GM18507 (cell line): Measurements from ENCODE around the gene RNF220.
"Not testable (repeated sequence)": the region's sequence is repeated elsewhere in the genome, so short reads cannot be mapped to it uniquely, and the experiment has no call there.

Source experiments
- DNase-seq: peaks from one replicate; pipeline ENCODE4 v3.0.0; 2011; ENCODE audit warnings: low read depth; ENCODE audit not compliant: insufficient read length; ENCODE audit errors: extremely low spot score
- FAIRE-seq: peaks from 2 replicates; lab custom pipeline; 2011; peaks lifted over from hg19 to GRCh38; lab: Jason Lieb, UNC

The RNF220 gene

DNA sequence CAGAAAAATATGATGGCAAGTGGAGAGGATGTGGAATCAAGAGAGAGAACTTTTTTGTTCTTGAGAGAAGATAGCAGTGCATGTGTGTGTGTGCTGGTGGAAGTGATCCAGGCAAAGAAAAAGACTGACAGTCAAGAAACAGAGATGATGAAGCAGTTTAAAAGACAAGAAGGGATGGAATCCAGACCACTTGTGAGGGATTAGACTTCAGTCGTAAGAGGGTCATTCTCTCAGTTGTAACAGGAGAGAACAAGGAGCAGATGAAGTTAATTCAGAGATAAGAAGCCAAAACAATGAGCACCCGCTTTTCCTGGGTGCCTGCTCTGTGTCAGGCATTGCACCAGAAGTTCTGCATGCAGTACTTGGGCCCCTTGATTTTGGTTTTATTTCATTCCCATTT lies 76.6 kb downstream of the RNF220 start:
- DNase-seq (no peak), FAIRE-seq (no peak)

DNA sequence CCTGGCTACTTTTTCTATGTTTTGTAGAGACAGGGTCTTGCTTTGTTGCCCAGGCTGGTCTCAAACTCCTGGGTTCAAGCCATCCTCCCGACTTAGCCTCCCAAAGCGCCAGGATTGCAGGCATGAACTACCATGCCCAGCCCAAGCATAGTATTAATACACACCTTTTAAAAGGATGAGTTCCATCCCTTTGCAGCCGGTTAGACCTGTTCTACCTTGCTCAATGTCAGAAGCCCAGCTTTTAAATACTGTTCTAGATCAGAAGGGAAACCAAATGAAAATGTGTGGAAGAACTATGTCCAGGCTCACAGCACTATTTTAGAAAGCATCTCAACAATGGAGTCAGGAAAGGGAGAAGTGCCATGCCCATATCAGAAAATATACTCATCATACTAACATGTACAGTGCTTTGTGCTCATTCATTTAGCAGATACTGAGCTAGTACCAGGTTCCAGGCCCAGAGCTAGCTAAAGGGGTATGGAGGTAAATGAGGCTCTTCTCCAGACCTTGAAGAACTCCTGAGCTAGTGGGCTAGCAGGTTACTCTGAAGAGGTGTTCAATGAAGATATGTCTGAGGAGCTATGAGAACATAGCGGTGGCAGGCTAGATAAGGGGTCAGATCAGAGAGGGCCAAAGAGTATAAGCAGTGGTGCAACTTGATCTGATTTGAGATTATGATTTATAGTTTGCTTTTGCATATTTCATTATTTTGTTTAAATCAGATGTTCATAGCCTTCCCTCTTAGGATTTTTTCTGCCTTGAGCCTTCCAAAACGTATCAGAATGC lies 78.2 kb downstream of the RNF220 start:
- no peak for DNase-seq
- FAIRE-seq, result no peak

- FAIRE-seq, result no peak
- no peak for DNase-seq
Measured at GRCh38 chr1:44484155-44484688, 79.2 kb downstream of the RNF220 start.

DNA sequence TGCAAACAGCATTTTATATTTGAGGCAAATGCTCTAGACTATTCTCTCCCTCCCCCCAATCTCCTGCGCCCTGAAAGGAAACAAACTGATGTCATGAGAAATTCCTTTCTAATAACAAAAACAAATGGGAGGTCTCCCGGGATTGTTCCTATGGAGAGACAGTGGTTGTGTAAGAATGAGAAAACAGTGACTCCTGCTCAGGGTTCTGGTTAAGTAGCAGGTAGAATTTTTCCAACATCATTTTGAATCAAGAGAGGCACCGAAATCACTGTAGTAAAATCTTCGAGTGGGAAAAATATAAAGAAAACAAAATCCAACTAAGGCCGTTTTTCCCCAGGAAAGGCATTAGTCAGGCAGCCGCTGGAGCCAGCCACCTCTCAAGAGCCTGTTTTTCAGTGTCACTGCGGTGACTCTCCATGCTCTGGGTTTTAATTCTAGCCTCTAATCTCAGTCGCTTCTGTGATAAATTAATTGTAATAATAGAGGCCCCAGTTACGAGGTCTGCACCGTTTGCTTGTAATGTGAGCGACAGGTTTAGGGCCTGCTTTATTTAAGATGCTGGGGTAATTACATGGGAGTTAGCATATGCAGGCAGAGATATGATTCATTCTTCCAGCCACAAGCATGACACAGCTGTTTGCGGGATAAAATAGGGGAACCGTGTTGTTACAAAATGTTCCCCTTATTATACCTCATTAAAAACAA lies 80.3 kb downstream of the RNF220 start:
- no peak for FAIRE-seq

DNA sequence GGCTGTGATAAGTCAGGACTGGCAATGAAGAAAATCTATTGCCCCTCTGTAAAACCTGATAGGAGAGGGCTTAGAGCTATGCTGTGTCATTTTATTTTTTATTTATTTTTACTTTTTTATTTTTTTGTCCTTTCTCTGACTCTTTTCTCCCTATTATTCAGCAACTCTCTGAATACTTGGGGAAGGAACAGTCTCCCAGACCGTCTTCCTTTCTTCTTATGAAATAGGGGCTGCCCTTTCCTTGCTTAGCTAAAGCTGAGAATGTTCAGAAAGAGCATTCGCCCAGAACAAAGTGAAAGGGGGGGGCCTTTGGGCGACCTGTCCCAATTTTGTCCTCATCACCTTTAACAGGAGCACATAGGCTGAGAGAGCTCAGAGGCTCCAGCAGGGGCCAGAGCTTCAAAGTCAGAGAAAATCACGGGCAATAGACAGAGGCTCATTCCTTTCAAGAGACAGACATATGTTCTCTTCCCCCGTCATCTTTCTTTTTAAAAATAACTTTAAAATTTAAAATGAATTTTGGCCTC lies 80.9 kb downstream of the RNF220 start:
- FAIRE-seq (no peak), DNase-seq (no peak)

More for the DNA sequence above, 80.3 kb downstream of the RNF220 start:
- DNase-seq, result no peak

- DNase-seq (no peak), FAIRE-seq (no peak)
Measured at GRCh38 chr1:44489481-44489880, 84.4 kb downstream of the RNF220 start.

GRCh38 chr1:44496541-44497171 lies 91.6 kb downstream of the RNF220 start:
- FAIRE-seq (no peak), DNase-seq (no peak)

DNA sequence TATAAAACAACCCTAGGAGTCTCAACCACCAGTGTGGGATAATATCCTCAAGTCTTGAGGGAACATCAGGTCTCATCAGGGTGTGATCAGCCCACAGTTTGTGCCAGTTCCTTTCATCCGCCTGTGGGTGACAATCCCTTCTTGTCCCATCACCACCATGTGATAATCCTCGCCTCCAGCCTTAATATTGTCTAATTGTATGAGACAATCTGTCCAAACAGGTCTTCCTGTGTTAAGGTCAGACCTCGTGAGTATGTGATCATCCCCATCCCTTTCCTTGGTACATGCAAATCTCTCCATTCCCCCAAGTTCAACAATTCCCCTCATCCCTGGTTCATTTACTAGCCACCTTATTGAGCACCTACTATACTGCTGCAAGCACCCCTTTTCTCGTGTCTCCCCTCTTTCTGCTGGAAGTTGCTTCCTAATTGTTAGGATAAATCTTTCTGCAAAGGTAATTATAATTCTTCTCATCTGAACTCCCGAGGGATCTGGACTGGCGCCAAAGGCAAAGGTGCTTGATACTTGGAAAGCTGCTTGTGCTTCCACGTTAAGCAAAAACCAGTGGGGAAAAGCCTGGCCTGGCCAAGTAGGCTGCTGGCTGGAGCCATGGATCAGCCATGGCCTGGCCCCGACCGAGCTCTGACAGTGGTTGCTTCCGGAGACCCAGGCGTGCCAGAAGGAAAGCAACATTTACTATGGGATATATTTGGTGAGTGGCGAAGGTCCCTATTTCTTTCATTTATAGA lies 92.5 kb downstream of the RNF220 start:
- FAIRE-seq (no peak), DNase-seq (no peak)

DNA sequence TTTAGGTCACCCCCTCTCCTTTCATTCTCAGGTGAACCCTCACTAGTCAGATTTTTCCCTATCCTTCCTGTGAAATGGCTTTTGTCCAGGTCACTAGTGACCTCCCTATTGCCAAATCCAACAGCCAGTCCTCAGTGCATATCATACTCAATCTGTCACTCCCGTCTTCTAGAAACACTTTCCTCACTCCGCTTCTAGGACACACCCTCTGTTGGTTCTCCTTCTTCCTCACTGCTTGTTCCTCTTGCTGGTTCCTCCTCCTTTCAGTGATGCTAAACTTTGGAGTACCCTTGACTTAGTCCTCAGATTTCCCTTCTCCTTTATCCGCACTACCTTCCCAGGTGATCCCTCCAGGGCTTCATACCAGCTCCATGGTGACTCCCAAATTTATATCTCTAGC lies 94.3 kb downstream of the RNF220 start:
- FAIRE-seq, result no peak

GRCh38 chr1:44500181-44501046 lies 95.4 kb downstream of the RNF220 start:
- DNase-seq (no peak), FAIRE-seq (no peak)

More for the DNA sequence above, 94.3 kb downstream of the RNF220 start:
- DNase-seq, result no peak

- DNase-seq, result no peak
- no peak for FAIRE-seq
Measured at GRCh38 chr1:44501047-44501890, 96.2 kb downstream of the RNF220 start.

GRCh38 chr1:44502823-44503222 lies 97.8 kb downstream of the RNF220 start:
- DNase-seq, FAIRE-seq: not testable (repeated sequence)

- FAIRE-seq (no peak), DNase-seq (no peak)
Measured at GRCh38 chr1:44503625-44504024, 98.6 kb downstream of the RNF220 start.

- FAIRE-seq (no peak), DNase-seq (no peak)
Measured at GRCh38 chr1:44505210-44505993, 100.3 kb downstream of the RNF220 start.

DNA sequence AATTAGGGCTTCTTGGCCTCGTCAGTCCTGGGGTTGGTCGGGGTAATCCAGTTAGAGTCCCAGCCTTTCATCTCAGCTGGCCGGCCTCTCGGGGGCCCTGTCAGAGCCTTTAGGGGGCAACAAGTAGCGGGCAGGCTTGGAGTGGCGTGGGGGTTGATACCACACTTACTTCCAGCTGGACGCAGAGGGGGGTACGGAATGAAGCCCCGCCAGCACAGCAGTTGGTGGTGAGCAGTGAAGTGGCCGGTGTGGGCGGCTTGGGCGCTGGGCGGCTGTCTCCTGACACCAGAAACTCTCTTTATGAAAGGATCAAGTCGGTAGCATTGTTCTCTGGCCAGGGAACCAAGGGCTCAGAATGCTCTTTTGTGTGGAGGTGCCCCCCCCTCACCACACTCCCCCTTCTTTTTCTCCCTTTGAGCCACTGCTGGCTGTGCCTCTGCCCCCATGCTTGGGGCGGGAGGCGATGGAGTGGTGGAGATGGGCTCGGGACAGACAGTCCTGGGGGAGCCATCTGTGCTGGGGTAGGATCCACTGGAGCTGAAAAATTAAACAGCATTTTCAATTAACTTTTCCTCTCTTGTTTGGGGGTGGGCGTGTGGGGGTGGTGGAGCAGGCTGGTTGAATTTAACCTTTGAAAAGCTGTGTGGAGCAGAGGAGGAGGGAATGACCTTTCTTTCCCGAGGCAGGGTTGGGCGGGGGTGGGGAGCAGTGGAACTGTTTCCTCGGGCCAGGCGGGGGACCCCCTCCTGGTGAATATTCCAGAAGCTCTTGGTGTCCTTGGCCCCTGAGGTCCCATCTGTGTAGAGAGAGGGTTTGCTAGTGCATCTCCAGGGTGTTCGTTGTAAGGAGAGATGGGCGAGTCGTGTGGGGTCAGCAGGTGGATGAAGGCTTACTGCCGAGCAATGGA lies 102.7 kb downstream of the RNF220 start:
- FAIRE-seq, result no peak

GRCh38 chr1:44508397-44508745 lies 103.3 kb downstream of the RNF220 start:
- FAIRE-seq (no peak), DNase-seq (no peak)

More for the DNA sequence above, 102.7 kb downstream of the RNF220 start:
- no peak for DNase-seq
